HepG2 (cell line): ENCODE results near the gene ATXN7L3. TPM values are rescaled to one million over a fixed set of nuclear protein-coding genes. Genes with fewer than 3 reads are reported as not detected.

Experiments
- AHR ChIP-seq: IDR thresholded peaks from 2 replicates; pipeline ENCODE4 v1.6.1; 2018; ENCODE audit warnings: missing genetic modification reagents, missing compliant biosample characterization
- DNMT1 ChIP-seq: sonication (generic); formaldehyde crosslinking; IDR thresholded peaks from 2 replicates; pipeline ENCODE4 v1.5.1; 2020; ENCODE audit warnings: mild to moderate bottlenecking, missing genetic modification reagents
- HOXA3 ChIP-seq: sonication (generic); formaldehyde crosslinking; IDR thresholded peaks from 2 replicates; pipeline ENCODE4 v1.5.0; 2020; ENCODE audit warnings: missing genetic modification reagents
- KDM3A ChIP-seq: IDR thresholded peaks from 2 replicates; pipeline ENCODE4 v1.6.1; 2018; ENCODE audit warnings: low read depth, missing compliant biosample characterization
- POLR2A ChIP-seq, 2 experiments: IDR thresholded peaks; 2 replicates each; pipeline ENCODE4 v1.6.1; 2011; ENCODE audit warnings: low read depth in 2 of 2, low read length in 2 of 2, mild to moderate bottlenecking in 1 of 2, moderate library complexity in 1 of 2; ENCODE audit not compliant: insufficient read depth in 1 of 2
- SNAI1 ChIP-seq: sonication (generic); formaldehyde crosslinking; IDR thresholded peaks from 2 replicates; pipeline ENCODE4 v1.5.0; 2020; ENCODE audit warnings: mild to moderate bottlenecking, missing genetic modification reagents, borderline replicate concordance
- SOX13 ChIP-seq, 3 experiments: fragments of 450-650 bp in 1 of 3; sonication (generic) in 1 of 3; formaldehyde crosslinking in 1 of 3; IDR thresholded peaks in 2 of 3; conservative IDR thresholded peaks in 1 of 3; 2 replicates each; pipeline versions ENCODE4 v1.5.0 to v1.6.1; 2016 to 2020; ENCODE audit warnings: antibody characterized with exemption in 1 of 3, mild to moderate bottlenecking in 1 of 3, missing compliant biosample characterization in 1 of 3, missing genetic modification reagents in 1 of 3, moderate library complexity in 1 of 3
- SRSF4 ChIP-seq: fragments of 200-400 bp; formaldehyde crosslinking; IDR thresholded peaks from one replicate; pipeline ENCODE4 v1.6.1; 2018; ENCODE audit warnings: mild to moderate bottlenecking, low read depth, low read length, moderate library complexity; ENCODE audit not compliant: poor library complexity, severe bottlenecking
- STAT5B ChIP-seq: sonication (generic); formaldehyde crosslinking; IDR thresholded peaks from 2 replicates; pipeline ENCODE4 v1.4.0; 2020; ENCODE audit warnings: missing genetic modification reagents
- TMF1 ChIP-seq: sonication (generic); formaldehyde crosslinking; IDR thresholded peaks from 2 replicates; pipeline ENCODE4 v1.8.1; 2022; ENCODE audit warnings: low read depth, missing genetic modification reagents
- TOE1 ChIP-seq: sonication (generic); formaldehyde crosslinking; IDR thresholded peaks from 2 replicates; pipeline ENCODE4 v1.4.0; 2020; ENCODE audit warnings: mild to moderate bottlenecking, missing genetic modification reagents
- TOPORS ChIP-seq: sonication (generic); formaldehyde crosslinking; IDR thresholded peaks from 2 replicates; pipeline ENCODE4 v1.8.0; 2023; ENCODE audit warnings: mild to moderate bottlenecking, missing genetic modification reagents
- WIZ ChIP-seq: sonication (generic); formaldehyde crosslinking; IDR thresholded peaks from 2 replicates; pipeline ENCODE4 v1.5.1; 2020; ENCODE audit warnings: mild to moderate bottlenecking, missing genetic modification reagents
- ZNF143 ChIP-seq: sonication (generic); formaldehyde crosslinking; IDR thresholded peaks from 2 replicates; pipeline ENCODE4 v1.4.0; 2020; ENCODE audit warnings: missing genetic modification reagents
- ZNF552 ChIP-seq: sonication (generic); formaldehyde crosslinking; IDR thresholded peaks from 2 replicates; pipeline ENCODE4 v1.9.0; 2022; ENCODE audit warnings: missing genetic modification reagents, mild to moderate bottlenecking, borderline replicate concordance
- ZNF83 ChIP-seq: sonication (generic); formaldehyde crosslinking; IDR thresholded peaks from 2 replicates; pipeline ENCODE4 v1.4.0; 2020; ENCODE audit warnings: missing genetic modification reagents, mild to moderate bottlenecking, borderline replicate concordance
- ZNF878 ChIP-seq: sonication (generic); formaldehyde crosslinking; IDR thresholded peaks from 2 replicates; pipeline ENCODE4 v1.8.1; 2023; ENCODE audit warnings: mild to moderate bottlenecking, missing genetic modification reagents, moderate library complexity
- ZNF883 ChIP-seq: sonication (generic); formaldehyde crosslinking; IDR thresholded peaks from 2 replicates; pipeline ENCODE4 v1.5.1; 2020; ENCODE audit warnings: mild to moderate bottlenecking, missing genetic modification reagents; ENCODE audit errors: not compliant biosample characterization
- polyA plus RNA-seq, 8 experiments: library from polyadenylated mRNA; depleted of rRNA in 3 of 8; stranded (reverse) in 7 of 8; unstranded in 1 of 8; fragments of >200 nt; fragmentation: Illumina TruSeq in 4 of 8; extraction: Trizol in 4 of 8; gene quantifications; 2 replicates each; pipeline versions ENCODE4 v1.2.1 to v1.2.3, GENCODE V29; 2011 to 2016; ENCODE audit warnings: low read depth in 4 of 8, missing spikeins in 1 of 8, mixed read lengths in 1 of 8; ENCODE audit not compliant: insufficient read depth in 1 of 8
- total RNA-seq, 5 experiments: library from RNA; depleted of rRNA; stranded (reverse); fragments of >200 nt; fragmentation: Illumina TruSeq; extraction: Trizol; gene quantifications; 2 replicates each; pipeline ENCODE4 v1.2.3, GENCODE V29; 2016; ENCODE audit warnings: low read depth in 1 of 5
- TF ChIP-seq, protein P1 (sequence below): sonication (generic); formaldehyde crosslinking; IDR thresholded peaks from 2 replicates; pipeline ENCODE4 v1.9.0; 2021; ENCODE audit warnings: missing genetic modification reagents, borderline replicate concordance
- TF ChIP-seq, protein P2 (sequence below), 2 experiments: sonication (generic) in 1 of 2; formaldehyde crosslinking in 1 of 2; IDR thresholded peaks; 2 replicates each; pipeline versions ENCODE4 v1.4.0 to v1.6.1; 2018 to 2020; ENCODE audit warnings: missing genetic modification reagents in 2 of 2, borderline replicate concordance in 1 of 2, low read depth in 1 of 2, mild to moderate bottlenecking in 1 of 2, missing biosample characterization in 1 of 2
- TF ChIP-seq, protein P3 (sequence below): sonication (generic); formaldehyde crosslinking; IDR thresholded peaks from 2 replicates; pipeline ENCODE4 v1.4.0; 2020; ENCODE audit warnings: missing genetic modification reagents, mild to moderate bottlenecking, borderline replicate concordance

Gene ATXN7L3
- total and polyA plus RNA-seq, 2 of the 13 experiments (the other 11 are each of a cell fraction or from before 2014, with no cell fraction given), result 44.5 to 59.1 TPM

DNA sequence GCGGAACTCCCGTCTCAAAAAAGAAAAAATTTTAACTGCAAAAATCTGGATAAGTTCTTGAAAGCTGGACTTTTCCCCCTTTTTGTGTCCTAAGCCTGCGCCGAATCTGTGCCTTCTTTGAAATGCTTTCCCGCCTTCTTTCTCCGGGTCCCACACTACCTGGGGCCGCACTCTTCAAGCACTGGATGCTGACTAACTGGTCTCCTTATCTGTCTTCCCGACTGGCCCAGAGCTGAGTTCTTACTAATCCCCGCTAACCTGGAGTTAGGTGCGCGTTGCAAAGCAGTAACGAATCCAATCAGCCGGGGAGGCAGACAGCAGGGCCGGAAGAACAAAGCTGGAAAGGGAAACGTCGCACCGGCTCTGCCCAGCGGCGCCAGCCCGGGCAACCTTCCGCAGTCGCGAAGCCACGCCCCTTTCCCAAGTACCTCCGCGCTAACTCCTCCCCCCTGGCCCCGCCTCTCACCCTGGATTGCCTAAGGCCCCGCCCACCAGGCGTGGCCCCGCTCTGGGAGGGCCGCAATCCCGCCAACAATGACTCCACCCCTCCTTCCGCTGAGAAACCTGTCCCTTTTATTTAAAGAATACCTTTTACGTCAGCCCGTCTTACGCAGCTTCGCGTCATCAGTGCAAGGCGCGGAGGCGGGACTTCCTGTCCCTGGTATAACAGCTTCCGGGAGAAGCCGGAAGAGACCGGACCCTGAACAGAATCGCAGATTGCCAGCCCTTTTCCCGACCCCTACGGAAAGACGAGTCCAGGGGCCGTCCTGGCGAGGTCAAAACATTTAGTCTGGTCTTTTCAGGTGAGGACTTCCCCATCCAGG lies 13.2 kb downstream of the ATXN7L3 start, which contains the start of gene TMUB2 (continued):
- TF ChIP-seq SNAI1, result no peak
- TF ChIP-seq, protein P1, sequence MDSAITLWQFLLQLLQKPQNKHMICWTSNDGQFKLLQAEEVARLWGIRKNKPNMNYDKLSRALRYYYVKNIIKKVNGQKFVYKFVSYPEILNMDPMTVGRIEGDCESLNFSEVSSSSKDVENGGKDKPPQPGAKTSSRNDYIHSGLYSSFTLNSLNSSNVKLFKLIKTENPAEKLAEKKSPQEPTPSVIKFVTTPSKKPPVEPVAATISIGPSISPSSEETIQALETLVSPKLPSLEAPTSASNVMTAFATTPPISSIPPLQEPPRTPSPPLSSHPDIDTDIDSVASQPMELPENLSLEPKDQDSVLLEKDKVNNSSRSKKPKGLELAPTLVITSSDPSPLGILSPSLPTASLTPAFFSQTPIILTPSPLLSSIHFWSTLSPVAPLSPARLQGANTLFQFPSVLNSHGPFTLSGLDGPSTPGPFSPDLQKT (CRISPR knock-in tag), result no peak
- TF ChIP-seq TOPORS (CRISPR knock-in tag), result no peak
- TF ChIP-seq TMF1 (CRISPR knock-in tag), result no peak
- TF ChIP-seq HOXA3, result peak; percentile 100
- TF ChIP-seq ZNF143 (CRISPR knock-in tag), result peak; percentile 87
- no peak for TF ChIP-seq WIZ (CRISPR knock-in tag)
- TF ChIP-seq, protein P2, sequence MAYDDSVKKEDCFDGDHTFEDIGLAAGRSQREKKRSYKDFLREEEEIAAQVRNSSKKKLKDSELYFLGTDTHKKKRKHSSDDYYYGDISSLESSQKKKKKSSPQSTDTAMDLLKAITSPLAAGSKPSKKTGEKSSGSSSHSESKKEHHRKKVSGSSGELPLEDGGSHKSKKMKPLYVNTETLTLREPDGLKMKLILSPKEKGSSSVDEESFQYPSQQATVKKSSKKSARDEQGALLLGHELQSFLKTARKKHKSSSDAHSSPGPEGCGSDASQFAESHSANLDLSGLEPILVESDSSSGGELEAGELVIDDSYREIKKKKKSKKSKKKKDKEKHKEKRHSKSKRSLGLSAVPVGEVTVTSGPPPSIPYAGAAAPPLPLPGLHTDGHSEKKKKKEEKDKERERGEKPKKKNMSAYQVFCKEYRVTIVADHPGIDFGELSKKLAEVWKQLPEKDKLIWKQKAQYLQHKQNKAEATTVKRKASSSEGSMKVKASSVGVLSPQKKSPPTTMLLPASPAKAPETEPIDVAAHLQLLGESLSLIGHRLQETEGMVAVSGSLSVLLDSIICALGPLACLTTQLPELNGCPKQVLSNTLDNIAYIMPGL (CRISPR knock-in tag; IDR thresholded peaks at IDR 0.05; ENCODE audit: borderline replicate concordance in 1 of 2, low read depth in 1 of 2), result peak; percentile 83
- no peak for TF ChIP-seq SOX13 (IDR thresholded peaks at IDR 0.05)
- peak in 1 of 2 experiments; percentile 60; a peak in 1 of 4 replicates for TF ChIP-seq SOX13 (CRISPR knock-in tag; conservative IDR thresholded peaks at IDR 0.05 in 1 of 2, IDR thresholded peaks at IDR 0.05 in 1 of 2)
- peak; percentile 41; the same call in 1 of the 2 replicates for TF ChIP-seq ZNF878 (CRISPR knock-in tag)
- TF ChIP-seq SRSF4, result no peak
- no peak for TF ChIP-seq KDM3A (CRISPR knock-in tag)
- TF ChIP-seq ZNF552 (CRISPR knock-in tag), result no peak
- TF ChIP-seq, protein P3, sequence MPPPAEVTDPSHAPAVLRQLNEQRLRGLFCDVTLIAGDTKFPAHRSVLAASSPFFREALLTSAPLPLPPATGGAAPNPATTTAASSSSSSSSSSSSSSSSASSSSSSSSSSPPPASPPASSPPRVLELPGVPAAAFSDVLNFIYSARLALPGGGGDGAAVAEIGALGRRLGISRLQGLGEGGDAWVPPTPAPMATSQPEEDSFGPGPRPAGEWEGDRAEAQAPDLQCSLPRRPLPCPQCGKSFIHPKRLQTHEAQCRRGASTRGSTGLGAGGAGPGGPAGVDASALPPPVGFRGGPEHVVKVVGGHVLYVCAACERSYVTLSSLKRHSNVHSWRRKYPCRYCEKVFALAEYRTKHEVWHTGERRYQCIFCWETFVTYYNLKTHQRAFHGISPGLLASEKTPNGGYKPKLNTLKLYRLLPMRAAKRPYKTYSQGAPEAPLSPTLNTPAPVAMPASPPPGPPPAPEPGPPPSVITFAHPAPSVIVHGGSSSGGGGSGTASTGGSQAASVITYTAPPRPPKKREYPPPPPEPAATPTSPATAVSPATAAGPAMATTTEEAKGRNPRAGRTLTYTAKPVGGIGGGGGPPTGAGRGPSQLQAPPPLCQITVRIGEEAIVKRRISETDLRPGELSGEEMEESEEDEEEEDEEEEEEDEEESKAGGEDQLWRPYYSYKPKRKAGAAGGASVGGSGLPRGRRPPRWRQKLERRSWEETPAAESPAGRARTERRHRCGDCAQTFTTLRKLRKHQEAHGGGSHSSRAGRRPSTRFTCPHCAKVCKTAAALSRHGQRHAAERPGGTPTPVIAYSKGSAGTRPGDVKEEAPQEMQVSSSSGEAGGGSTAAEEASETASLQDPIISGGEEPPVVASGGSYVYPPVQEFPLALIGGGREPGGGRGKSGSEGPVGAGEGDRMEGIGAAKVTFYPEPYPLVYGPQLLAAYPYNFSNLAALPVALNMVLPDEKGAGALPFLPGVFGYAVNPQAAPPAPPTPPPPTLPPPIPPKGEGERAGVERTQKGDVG, result peak; percentile 49; the same call in 1 of the 2 replicates
- no peak for TF ChIP-seq STAT5B
- TF ChIP-seq POLR2A (IDR thresholded peaks at IDR 0.05; ENCODE audit: insufficient read depth in 1 of 2, low read depth in 2 of 2, low read length in 2 of 2), result peak; percentile 95 to 97
- no peak for TF ChIP-seq AHR (CRISPR knock-in tag)
- 0 out of 2 replicates have a peak, but pooled peaks have one; percentile 31 for TF ChIP-seq DNMT1 (CRISPR knock-in tag)
- no peak for TF ChIP-seq ZNF83 (CRISPR knock-in tag)
- TF ChIP-seq ZNF883 (CRISPR knock-in tag), result peak; percentile 63
- no peak; the same call in 1 of the 2 replicates for TF ChIP-seq TOE1
